GM12878 (cell line): ENCODE data around the gene RP9. TPM values are rescaled to one million over a fixed set of nuclear protein-coding genes. Genes with fewer than 3 reads are reported as not detected.

Source experiments
- ATAC-seq: fragments of 200-7000 bp; cut with Tn5 transposase; 3 replicates; pipeline ENCODE4 v1.9.1; 2020; ENCODE audit warnings: mild to moderate bottlenecking, moderate library complexity
- BruUV-seq: library from RNA; stranded (reverse); fragments of 400-500 nt; replicated peaks from 2 replicates; lab custom pipeline; 2021; lab: Mats Ljungman, UMichigan
- CTCF ChIA-PET: fragments of 300-600 bp; sonication (Branson Sonifier 250); formaldehyde crosslinking; extraction: SDS; loops from one replicate; lab custom pipeline; 2021; ENCODE audit warnings: inconsistent platforms; lab: Yijun Ruan, JAX
- POLR2A ChIA-PET: fragments of 350-600 bp; formaldehyde crosslinking; extraction: SDS; loops from one replicate; lab custom pipeline; 2021; ENCODE audit warnings: inconsistent platforms; lab: Charles Lee
- RAD21 ChIA-PET: fragments of 300-600 bp; sonication (Branson Sonifier 250); formaldehyde crosslinking; loops from one replicate; lab custom pipeline; 2023; ENCODE audit warnings: antibody characterized with exemption; ENCODE audit not compliant: unreplicated experiment; lab: Charles Lee
- SMC1A ChIA-PET: fragments of 300-600 bp; sonication (Branson Sonifier 250); formaldehyde crosslinking; loops from one replicate; lab custom pipeline; 2023; ENCODE audit not compliant: unreplicated experiment, uncharacterized antibody; lab: Charles Lee
- DNase-seq: peaks from one replicate; pipeline ENCODE4 v3.0.0-alpha.2; 2011; ENCODE audit warnings: low read depth, low spot score
- FAIRE-seq: peaks from 3 replicates; lab custom pipeline; 2011; peaks lifted over from hg19 to GRCh38; lab: Jason Lieb, UNC
- H2AFZ ChIP-seq: 2 replicates; pipeline ENCODE4 v1.6.0; 2011; ENCODE audit warnings: low read depth, low read length, control low read depth; ENCODE audit not compliant: control insufficient read depth
- H3K27ac ChIP-seq: 2 replicates; pipeline ENCODE4 v1.5.1; 2011; ENCODE audit warnings: control low read depth; ENCODE audit not compliant: control insufficient read depth, insufficient read depth
- H3K27me3 ChIP-seq, 2 experiments: replicated peaks in 1 of 2; 2 replicates each; pipeline versions ENCODE4 v1.6.0 to v1.6.1; 2011; ENCODE audit warnings: low read length in 1 of 2; ENCODE audit not compliant: control insufficient read depth in 2 of 2, insufficient read depth in 2 of 2
- H3K36me3 ChIP-seq, 2 experiments: 2 replicates each; pipeline ENCODE4 v1.5.1; 2011; ENCODE audit warnings: low read length in 1 of 2; ENCODE audit not compliant: control insufficient read depth in 2 of 2, insufficient read depth in 2 of 2
- H3K4me1 ChIP-seq: 2 replicates; pipeline ENCODE4 v1.6.1; 2011; ENCODE audit warnings: mild to moderate bottlenecking, low read length, moderate library complexity, mixed read lengths; ENCODE audit not compliant: control insufficient read depth, insufficient read depth
- H3K4me2 ChIP-seq: 2 replicates; pipeline ENCODE4 v1.6.0; 2011; ENCODE audit warnings: control low read depth; ENCODE audit not compliant: control insufficient read depth, insufficient read depth
- H3K4me3 ChIP-seq: fragments of 200-600 bp; sonication (generic); 2 replicates; pipeline ENCODE4 v1.5.1; 2016
- H3K79me2 ChIP-seq: 2 replicates; pipeline ENCODE4 v1.6.0; 2011; ENCODE audit warnings: low read length; ENCODE audit not compliant: control insufficient read depth, insufficient read depth
- H3K9ac ChIP-seq: 2 replicates; pipeline ENCODE4 v1.8.0; 2011; ENCODE audit warnings: low read length, control low read depth, mixed read lengths; ENCODE audit not compliant: control insufficient read depth, insufficient read depth
- H3K9me3 ChIP-seq: replicated peaks from 3 replicates; pipeline ENCODE4 v1.5.1; 2011; ENCODE audit warnings: mild to moderate bottlenecking, low read length; ENCODE audit not compliant: control insufficient read depth, insufficient read depth
- H4K20me1 ChIP-seq: 2 replicates; pipeline ENCODE4 v1.6.0; 2011; ENCODE audit not compliant: control insufficient read depth, insufficient read depth
- ATF3 ChIP-seq: IDR thresholded peaks from 2 replicates; pipeline ENCODE4 v1.6.1; 2011; ENCODE audit warnings: low read depth, mild to moderate bottlenecking, low read length, moderate library complexity, borderline replicate concordance; ENCODE audit errors: extremely low read depth
- BCL3 ChIP-seq: IDR thresholded peaks from 2 replicates; pipeline ENCODE4 v1.6.1; 2011; ENCODE audit warnings: borderline replicate concordance, low read depth, mild to moderate bottlenecking, moderate library complexity, low read length; ENCODE audit not compliant: insufficient read depth, poor library complexity, severe bottlenecking
- CREM ChIP-seq: IDR thresholded peaks from 2 replicates; pipeline ENCODE4 v1.6.1; 2014; ENCODE audit warnings: antibody characterized with exemption, low read depth
- EP300 ChIP-seq, 2 experiments: fragments of 150-350 bp in 1 of 2; IDR thresholded peaks; 2 replicates each; pipeline ENCODE4 v1.6.1; 2011 to 2012; ENCODE audit warnings: low read depth in 2 of 2, low read length in 2 of 2, borderline replicate concordance in 1 of 2, improper control_type of control experiment in 1 of 2, inconsistent platforms in 1 of 2; ENCODE audit not compliant: control insufficient read depth in 1 of 2
- IKZF2 ChIP-seq, 2 experiments: fragments of 450-650 bp; IDR thresholded peaks; 2 replicates each; pipeline ENCODE4 v1.6.1; 2017; ENCODE audit warnings: mild to moderate bottlenecking in 2 of 2, moderate library complexity in 2 of 2
- JUND ChIP-seq: IDR thresholded peaks from 2 replicates; pipeline ENCODE4 v1.6.1; 2012; ENCODE audit warnings: low read depth, mild to moderate bottlenecking, low read length, improper control_type of control experiment, moderate library complexity
- MLLT1 ChIP-seq: fragments of 450-650 bp; IDR thresholded peaks from 2 replicates; pipeline ENCODE4 v1.6.1; 2016; ENCODE audit warnings: mild to moderate bottlenecking
- MTA3 ChIP-seq: IDR thresholded peaks from 2 replicates; pipeline ENCODE4 v1.6.1; 2012; ENCODE audit warnings: low read length, inconsistent platforms, borderline replicate concordance
- NFIC ChIP-seq: IDR thresholded peaks from 2 replicates; pipeline ENCODE4 v1.6.1; 2012; ENCODE audit warnings: low read depth, mild to moderate bottlenecking, inconsistent platforms, low read length, moderate library complexity
- PML ChIP-seq: IDR thresholded peaks from 2 replicates; pipeline ENCODE4 v1.6.1; 2012; ENCODE audit warnings: low read length, inconsistent platforms
- POLR2A ChIP-seq: IDR thresholded peaks from 2 replicates; pipeline ENCODE4 v1.6.1; 2011; ENCODE audit warnings: low read depth, mild to moderate bottlenecking, low read length
- POU2F2 ChIP-seq: IDR thresholded peaks from 3 replicates; pipeline ENCODE4 v1.6.1; 2011; ENCODE audit warnings: low read depth, mild to moderate bottlenecking, low read length, borderline replicate concordance
- RBBP5 ChIP-seq: fragments of 200-600 bp; sonication (generic); conservative IDR thresholded peaks from 2 replicates; pipeline ENCODE4 v1.6.1; 2016
- SMAD5 ChIP-seq: IDR thresholded peaks from 2 replicates; pipeline ENCODE4 v1.6.1; 2016; ENCODE audit warnings: antibody characterized with exemption, low read depth
- STAT1 ChIP-seq: fragments of 450-650 bp; conservative IDR thresholded peaks from 2 replicates; pipeline ENCODE4 v1.6.1; 2014; ENCODE audit warnings: antibody characterized with exemption, mild to moderate bottlenecking
- SUZ12 ChIP-seq: fragments of 200-600 bp; sonication (generic); IDR thresholded peaks from one replicate; pipeline ENCODE4 v1.6.1; 2018; ENCODE audit warnings: antibody characterized with exemption, mild to moderate bottlenecking; ENCODE audit not compliant: unreplicated experiment
- TAF1 ChIP-seq: IDR thresholded peaks from 2 replicates; pipeline ENCODE4 v1.6.1; 2011; ENCODE audit warnings: mild to moderate bottlenecking, low read depth, low read length, borderline replicate concordance
- ZNF217 ChIP-seq: fragments of 450-650 bp; IDR thresholded peaks from 2 replicates; pipeline ENCODE4 v1.6.1; 2017; ENCODE audit warnings: antibody characterized with exemption, mild to moderate bottlenecking
- ZZZ3 ChIP-seq: IDR thresholded peaks from 2 replicates; pipeline ENCODE4 v1.6.1; 2011; ENCODE audit warnings: low read depth; ENCODE audit not compliant: control insufficient read depth, insufficient read length
- WGBS: methylation state at CpG from one replicate; pipeline ENCODE4 v1.1.6; 2016; ENCODE audit warnings: low lambda C conversion rate; ENCODE audit not compliant: insufficient replicate concordance, insufficient coverage; ENCODE audit errors: missing lambda C conversion rate; 5-methylcytosine and 5-hydroxymethylcytosine counted together
- in situ Hi-C: fragments of 300-500 bp; cut with MboI; formaldehyde crosslinking; loops from 9 replicates; pipeline ENCODE4 v1.14.3; 2018; ENCODE audit warnings: mixed read lengths
- intact Hi-C: fragments of 100-400 bp; cut with micrococcal nuclease; formaldehyde crosslinking; loops from one replicate; pipeline ENCODE4 v1.14.2; 2022; ENCODE audit not compliant: unreplicated experiment
- polyA plus RNA-seq, 11 experiments: library from polyadenylated mRNA; depleted of rRNA in 4 of 11; unstranded in 6 of 11; stranded (reverse) in 5 of 11; fragments of >200 nt; fragmentation: Nextera tagmentation in 4 of 11; fragmentation: Illumina TruSeq in 1 of 11; extraction: Ambion mirVana in 4 of 11; extraction: Trizol in 1 of 11; gene quantifications; 1 replicate in 1 of 11; 2 replicates in 10 of 11; pipeline versions ENCODE4 v1.2.1 to v1.2.3, GENCODE V29; 2011 to 2016; ENCODE audit warnings: inconsistent platforms in 2 of 11, missing spikeins in 2 of 11, low read depth in 1 of 11
- total RNA-seq, 4 experiments: library from RNA; depleted of rRNA in 3 of 4; stranded (reverse); fragments of >200 nt in 3 of 4; fragmentation: Illumina TruSeq in 1 of 4; extraction: Trizol in 1 of 4; gene quantifications; 2 replicates each; pipeline versions ENCODE4 v1.2.1 to v1.2.3, GENCODE V29; 2013 to 2021
- TF ChIP-seq, protein P1 (sequence below): fragments of 450-650 bp; IDR thresholded peaks from 2 replicates; pipeline ENCODE4 v1.6.1; 2016; ENCODE audit warnings: mild to moderate bottlenecking

The RP9 gene
- total and polyA plus RNA-seq, 10 of the 15 experiments (the other 5 are each of a cell fraction or from before 2014, with no cell fraction given), result 7.6 to 25.3 (median 16.9) TPM

GRCh38 chr7:33156441-33156840 lies 47.2 kb upstream of the RP9 start:
- Histone ChIP-seq H3K79me2 (no peaks in the 10 kb centered on the region), H3K4me2 (no peak overlapping the region), H3K27ac (no peak overlapping the region), H3K9me3 (no peaks in the 10 kb centered on the region; the same call in 2 of the 3 replicates), H4K20me1 (no peaks in the 10 kb centered on the region), H2AFZ (no peak overlapping the region), H3K4me1 (no peaks in the 10 kb centered on the region), H3K4me3 (no peak overlapping the region), H3K9ac (no peak overlapping the region), H3K36me3 (no peaks in the 10 kb centered on the region), H3K27me3 (no peaks in the 10 kb centered on the region)
- BruUV-seq, result no TSS peak
- ChIA-PET POLR2A (no interaction called here), SMC1A (interaction anchor here (0.7 kb wide), 1 partner anchor 9 kb away, joined by 3 read pairs; no protein-coding TSS in a partner anchor), CTCF (no interaction called here), RAD21 (no interaction called here)
- DNase-seq, result no peak
- 77% methylated on average over 2 of the region's 2 CpGs for WGBS
- no peak for FAIRE-seq
- intact Hi-C loops (no loop called here), in situ Hi-C loops (no loop called here)
- no peak for ATAC-seq
- TF ChIP-seq, protein P1, sequence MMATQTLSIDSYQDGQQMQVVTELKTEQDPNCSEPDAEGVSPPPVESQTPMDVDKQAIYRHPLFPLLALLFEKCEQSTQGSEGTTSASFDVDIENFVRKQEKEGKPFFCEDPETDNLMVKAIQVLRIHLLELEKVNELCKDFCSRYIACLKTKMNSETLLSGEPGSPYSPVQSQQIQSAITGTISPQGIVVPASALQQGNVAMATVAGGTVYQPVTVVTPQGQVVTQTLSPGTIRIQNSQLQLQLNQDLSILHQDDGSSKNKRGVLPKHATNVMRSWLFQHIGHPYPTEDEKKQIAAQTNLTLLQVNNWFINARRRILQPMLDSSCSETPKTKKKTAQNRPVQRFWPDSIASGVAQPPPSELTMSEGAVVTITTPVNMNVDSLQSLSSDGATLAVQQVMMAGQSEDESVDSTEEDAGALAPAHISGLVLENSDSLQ, result no peak
- TF ChIP-seq RBBP5, result no peak
- no peak for TF ChIP-seq ZNF217
- no peak for TF ChIP-seq NFIC
- no peak for TF ChIP-seq POLR2A
- TF ChIP-seq IKZF2 (IDR thresholded peaks at IDR 0.05), result no peak
- TF ChIP-seq TAF1, result no peak
- TF ChIP-seq ATF3, result no peak
- no peak for TF ChIP-seq POU2F2
- TF ChIP-seq MTA3, result no peak
- TF ChIP-seq ZZZ3, result no peak
- TF ChIP-seq JUND, result no peak
- no peak for TF ChIP-seq SUZ12
- no peak for TF ChIP-seq CREM
- TF ChIP-seq BCL3, result no peak
- no peak for TF ChIP-seq MLLT1
- TF ChIP-seq PML, result no peak
- no peak for TF ChIP-seq STAT1
- TF ChIP-seq SMAD5, result no peak
- no peak for TF ChIP-seq EP300 (IDR thresholded peaks at IDR 0.05; ENCODE audit: borderline replicate concordance in 1 of 2, control insufficient read depth in 1 of 2, low read depth in 2 of 2, low read length in 2 of 2)
